HG02623 (cell line): ENCODE data around the gene ZNF26.
"Not testable (repeated sequence)": the region's sequence is repeated elsewhere in the genome, so short reads cannot be mapped to it uniquely, and the experiment has no call there.

Experiments used
- ATAC-seq: cut with Tn5 transposase; IDR thresholded peaks from one replicate; pipeline ENCODE4 v1.9.1; 2021; ENCODE audit warnings: moderate library complexity; ENCODE audit not compliant: unreplicated experiment

The ZNF26 gene

DNA sequence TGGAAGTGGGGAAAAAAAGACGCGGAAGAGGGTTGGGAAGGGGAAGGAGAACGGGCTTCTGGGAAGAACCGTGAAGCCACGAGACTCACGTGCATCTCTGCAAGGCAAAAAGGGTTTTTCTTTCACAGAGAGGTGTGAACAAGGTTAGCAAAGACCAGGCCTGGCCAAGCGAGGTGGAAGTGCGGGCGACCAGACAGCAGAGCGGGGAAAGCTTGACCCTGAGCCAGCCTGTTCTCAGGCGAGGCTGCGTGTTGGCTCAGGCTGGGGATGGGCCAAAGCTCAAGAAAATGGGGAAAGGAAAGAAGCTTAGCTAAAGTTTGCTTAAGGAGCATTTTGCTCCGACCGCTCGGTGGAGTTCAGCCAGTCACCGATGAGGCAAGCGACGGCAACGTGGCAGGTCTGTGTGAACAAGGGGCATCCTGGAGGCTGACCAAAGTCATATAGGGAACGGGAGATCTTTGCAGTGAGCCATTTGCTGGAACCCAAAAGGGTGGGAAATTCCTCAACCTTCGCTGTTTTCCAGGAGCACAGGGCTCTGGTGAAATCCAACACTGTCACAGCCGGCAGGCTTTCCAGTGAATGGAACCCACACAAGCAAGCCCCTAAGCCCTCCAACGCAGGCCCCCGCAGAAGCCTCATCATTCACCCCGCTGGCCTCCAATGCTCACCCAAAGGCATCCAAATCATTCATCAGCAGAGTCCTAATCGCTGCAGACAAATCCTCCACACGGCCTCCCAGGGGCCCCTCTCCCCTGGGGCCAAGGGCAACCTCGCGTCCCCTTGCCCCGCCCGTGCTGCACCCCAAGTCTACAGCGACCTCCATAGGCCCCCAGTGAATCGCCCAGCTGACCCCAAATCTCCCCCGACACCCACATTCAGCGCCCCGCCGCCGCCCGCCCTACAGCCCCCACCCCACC, 30.8 kb upstream of the ZNF26 start:
- peak; percentile 25 for ATAC-seq

- ATAC-seq, result peak; percentile 81
These were observed 30.0 kb upstream of the ZNF26 start, which contains the start of gene ZNF605 for GRCh38 chr12:132956011-132956788. Gene ZNF605, minus strand, starts transcription at chr12:132956306. Its CDS starts 10,671 bp downstream, at chr12:132945635.

- ATAC-seq, result not testable (repeated sequence)
These were observed 24.4 kb upstream of the ZNF26 start for GRCh38 chr12:132961790-132962189.

DNA sequence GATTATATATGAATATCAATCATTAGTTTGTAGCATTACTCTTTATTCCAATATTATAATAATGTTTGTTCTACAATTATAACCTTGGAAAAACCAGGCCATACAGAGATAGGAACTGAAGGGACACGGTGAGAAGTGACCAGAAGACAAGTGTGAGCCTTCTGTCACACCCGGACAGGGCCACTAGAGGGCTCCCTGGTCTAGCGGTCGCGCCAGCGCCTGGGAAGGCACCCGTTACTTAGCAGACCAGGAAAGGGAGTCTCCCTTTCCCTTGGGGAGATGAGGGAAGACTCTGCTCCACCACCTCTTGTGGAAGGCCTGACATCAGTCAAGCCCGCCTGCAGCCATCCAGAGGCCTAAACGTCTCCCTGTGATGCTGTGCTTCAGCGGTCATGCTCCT, 22.2 kb upstream of the ZNF26 start:
- ATAC-seq, result not testable (repeated sequence)

- no peak for ATAC-seq
These were observed 20.4 kb upstream of the ZNF26 start for GRCh38 chr12:132965796-132966195.

DNA sequence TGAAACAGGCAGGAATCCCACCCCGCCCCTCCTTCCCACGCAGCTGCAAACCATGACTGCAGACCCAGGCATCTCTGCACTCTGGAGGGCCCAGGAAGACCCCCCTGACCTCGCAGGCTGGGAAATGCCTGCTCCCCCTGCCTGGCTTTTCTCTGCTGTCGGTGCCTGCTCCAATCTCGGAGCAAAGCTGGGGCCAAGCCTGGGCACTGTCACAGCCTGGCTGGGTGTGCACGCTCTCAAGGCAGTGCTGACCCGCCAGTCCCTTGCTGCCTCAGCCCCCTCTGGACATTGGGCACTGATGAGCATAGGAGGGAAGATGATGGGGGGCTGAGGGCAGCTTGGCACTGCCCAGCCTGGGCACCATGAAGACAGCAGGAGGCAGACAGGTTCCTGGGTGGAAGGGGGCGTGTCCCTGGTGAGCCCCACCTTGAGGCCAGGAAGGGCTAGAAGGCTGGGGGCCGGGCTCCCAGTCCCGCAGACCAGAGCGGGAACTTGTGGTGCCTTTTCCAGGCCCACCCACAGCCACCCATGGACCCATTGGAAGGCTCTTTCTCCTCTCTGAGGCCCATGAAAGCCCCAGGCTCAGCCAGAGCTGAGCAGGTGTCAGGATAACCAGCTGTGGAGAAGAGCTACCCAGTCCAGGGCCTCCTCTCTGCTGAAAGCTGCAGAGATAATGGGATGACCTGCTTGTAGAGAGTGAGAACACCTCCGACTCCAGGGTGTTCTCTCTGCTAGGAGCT, 19.3 kb upstream of the ZNF26 start:
- no peak for ATAC-seq

DNA sequence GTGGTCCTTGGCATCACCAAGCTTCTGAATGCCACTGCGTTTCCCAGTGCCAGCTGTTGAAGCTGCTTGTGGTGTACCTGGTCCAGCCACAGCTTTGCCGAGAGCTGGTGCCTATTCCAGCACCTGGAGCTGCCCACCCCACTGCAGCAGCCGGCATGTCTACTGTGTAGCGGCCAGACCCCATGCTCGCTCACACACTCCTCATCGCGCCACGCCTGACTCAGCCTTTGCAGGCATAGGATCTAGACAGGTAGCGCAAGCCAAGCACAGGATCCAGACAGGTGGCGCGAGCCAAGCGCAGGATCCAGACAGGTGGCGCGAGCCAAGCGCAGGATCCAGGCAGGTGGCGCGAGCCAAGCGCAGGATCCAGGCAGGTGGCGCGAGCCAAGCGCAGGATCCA, 18.4 kb upstream of the ZNF26 start:
- no peak for ATAC-seq

DNA sequence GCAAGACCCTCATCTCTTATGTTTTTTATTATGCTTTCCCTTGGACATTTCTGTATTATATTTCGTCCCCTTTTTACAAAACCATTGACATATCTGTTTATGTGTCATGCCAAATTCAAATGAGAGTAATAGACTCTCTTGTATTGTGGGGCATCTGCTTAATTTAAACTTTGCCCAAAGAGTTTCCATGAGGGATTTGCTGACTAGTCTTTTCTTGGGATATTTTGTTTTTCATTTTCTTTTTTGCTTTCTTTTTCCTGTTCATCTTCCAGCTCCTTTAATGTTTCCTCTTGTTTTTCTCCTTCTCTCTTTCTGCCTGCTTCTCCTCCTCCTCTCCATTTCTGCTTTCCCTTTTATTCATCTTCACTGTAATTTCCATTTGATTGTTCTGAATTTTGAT, 13.8 kb upstream of the ZNF26 start:
- ATAC-seq, result no peak

DNA sequence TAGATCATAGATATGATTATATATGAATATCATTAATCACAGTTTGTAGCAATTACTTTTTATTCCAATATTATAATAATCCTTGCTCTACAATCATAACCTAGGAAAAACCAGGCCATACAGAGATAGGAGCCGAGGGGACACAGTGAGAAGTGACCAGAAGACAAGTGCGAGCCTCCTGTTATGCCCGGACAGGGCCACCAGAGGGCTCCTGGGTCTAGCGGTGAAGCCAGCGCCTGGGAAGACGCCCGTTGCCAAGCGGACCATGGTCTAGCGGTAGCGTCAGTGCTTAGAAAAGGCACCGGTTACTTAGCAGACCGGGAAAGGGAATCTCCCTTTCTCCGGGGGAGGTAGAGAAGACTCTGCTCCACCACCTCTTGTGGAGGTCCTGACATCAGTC, 9.3 kb upstream of the ZNF26 start:
- not testable (repeated sequence) for ATAC-seq

GRCh38 chr12:132986885-132987225, 688 bp downstream of the ZNF26 start:
- ATAC-seq, result no peak

- no peak for ATAC-seq
These were observed 12.6 kb downstream of the ZNF26 start for GRCh38 chr12:132998741-132999140.

DNA sequence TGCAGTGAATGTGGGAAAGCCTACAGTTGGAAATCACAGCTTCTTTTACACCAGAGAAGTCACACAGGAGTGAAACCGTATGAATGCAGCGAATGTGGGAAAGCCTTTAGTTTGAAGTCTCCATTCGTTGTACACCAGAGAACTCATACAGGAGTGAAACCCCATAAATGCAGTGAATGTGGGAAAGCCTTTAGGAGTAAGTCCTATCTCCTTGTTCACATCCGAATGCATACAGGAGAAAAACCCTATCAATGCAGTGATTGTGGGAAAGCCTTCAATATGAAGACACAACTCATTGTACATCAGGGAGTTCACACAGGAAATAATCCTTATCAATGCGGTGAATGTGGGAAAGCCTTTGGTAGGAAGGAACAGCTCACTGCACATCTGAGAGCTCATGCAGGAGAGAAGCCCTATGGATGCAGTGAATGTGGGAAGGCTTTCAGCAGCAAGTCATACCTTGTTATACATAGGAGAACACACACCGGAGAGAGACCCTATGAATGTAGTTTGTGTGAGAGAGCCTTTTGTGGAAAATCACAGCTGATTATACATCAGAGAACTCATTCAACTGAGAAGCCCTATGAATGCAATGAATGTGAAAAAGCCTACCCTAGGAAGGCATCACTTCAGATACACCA, 24.6 kb downstream of the ZNF26 start:
- ATAC-seq, result no peak

DNA sequence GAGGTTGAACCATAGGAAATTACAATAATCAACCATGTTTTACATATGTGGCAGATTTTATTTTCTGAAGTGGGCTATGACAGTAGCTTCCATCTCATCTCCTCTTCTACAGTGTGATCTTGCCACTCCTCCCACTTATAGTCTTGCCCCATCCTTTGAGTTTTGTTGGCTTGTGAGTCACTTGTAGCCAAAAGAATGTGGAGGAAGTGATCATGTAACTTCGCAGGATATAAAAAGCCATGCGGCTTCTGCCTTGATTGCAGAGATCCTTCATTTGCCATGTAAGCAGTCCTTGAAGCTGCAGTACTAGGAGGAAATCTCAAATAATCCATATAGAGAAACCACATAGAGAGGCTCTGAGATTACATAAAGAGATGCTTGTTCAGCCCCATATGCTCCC, 37.4 kb downstream of the ZNF26 start:
- no peak for ATAC-seq

DNA sequence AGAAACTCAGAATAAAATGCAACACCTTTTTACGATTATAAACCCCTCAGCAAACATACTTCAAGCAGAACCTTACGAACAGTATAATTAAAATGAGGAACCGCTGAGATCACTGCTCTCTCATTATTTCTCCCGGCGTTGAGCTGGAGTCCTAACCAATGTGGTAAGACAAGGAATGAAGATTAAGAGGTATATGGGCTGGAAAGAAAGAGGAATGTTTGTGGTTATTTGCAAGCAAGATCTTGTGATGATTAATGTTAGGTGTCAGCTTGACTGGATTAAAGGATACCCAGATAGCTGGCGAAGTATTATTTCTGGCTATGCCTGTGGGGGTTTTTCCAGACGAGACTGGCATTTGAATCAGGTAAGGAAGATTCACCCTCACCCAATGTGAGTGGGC, 40.8 kb downstream of the ZNF26 start:
- ATAC-seq, result no peak

GRCh38 chr12:133037207-133038005, 51.2 kb downstream of the ZNF26 start, which contains the start of gene ZNF84:
Gene ZNF84, plus strand, starts transcription at chr12:133037509. Its CDS starts 3,959 bp downstream, at chr12:133041468.
- ATAC-seq, result peak; percentile 88

GRCh38 chr12:133038118-133038709, 52.0 kb downstream of the ZNF26 start:
- no peak for ATAC-seq

GRCh38 chr12:133046698-133047097, 60.5 kb downstream of the ZNF26 start:
- ATAC-seq, result no peak

GRCh38 chr12:133057446-133057845, 71.3 kb downstream of the ZNF26 start:
- ATAC-seq, result no peak
